ENCODE data around the gene MDFIC. TPM values are rescaled to one million over a fixed set of nuclear protein-coding genes. Genes with fewer than 3 reads are reported as not detected.

Gene MDFIC
- total RNA-seq, 1 donor from 2014 or later = 25.2 TPM

DNA sequence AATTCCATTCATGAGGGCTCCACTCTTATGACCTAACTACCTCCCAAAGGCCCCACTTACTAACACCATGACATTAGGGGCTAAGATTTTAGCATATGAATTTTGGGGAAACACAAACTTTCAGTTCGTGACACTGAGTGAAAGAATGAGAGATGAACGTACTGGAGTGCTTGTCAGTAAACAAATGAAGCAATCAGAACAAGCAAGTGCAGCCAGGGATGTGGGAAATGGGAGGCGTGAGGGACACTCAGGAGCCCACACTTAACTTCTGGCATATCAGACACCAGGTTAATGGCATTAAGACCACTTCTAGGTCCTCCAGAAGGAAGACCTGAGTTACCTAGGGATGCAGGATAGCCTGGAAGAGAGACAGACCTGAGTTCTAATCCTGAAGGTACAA lies 2.3 kb upstream of the MDFIC start:
- Mint-ChIP-seq H3K4me1 (peaks cover 24% of the 10 kb centered on the region), H3K36me3 (no peaks in the 10 kb centered on the region), H3K27me3 (ENCODE audit: low read depth) (no peaks in the 10 kb centered on the region), H3K4me3 (no peak overlapping the region), H3K27ac (no peak overlapping the region), H3K9me3 (no peaks in the 10 kb centered on the region)
- DNase-seq (ENCODE audit: low spot score in 2 of 2, unreplicated experiment in 2 of 2) = no peak
- TF ChIP-seq, protein P1, sequence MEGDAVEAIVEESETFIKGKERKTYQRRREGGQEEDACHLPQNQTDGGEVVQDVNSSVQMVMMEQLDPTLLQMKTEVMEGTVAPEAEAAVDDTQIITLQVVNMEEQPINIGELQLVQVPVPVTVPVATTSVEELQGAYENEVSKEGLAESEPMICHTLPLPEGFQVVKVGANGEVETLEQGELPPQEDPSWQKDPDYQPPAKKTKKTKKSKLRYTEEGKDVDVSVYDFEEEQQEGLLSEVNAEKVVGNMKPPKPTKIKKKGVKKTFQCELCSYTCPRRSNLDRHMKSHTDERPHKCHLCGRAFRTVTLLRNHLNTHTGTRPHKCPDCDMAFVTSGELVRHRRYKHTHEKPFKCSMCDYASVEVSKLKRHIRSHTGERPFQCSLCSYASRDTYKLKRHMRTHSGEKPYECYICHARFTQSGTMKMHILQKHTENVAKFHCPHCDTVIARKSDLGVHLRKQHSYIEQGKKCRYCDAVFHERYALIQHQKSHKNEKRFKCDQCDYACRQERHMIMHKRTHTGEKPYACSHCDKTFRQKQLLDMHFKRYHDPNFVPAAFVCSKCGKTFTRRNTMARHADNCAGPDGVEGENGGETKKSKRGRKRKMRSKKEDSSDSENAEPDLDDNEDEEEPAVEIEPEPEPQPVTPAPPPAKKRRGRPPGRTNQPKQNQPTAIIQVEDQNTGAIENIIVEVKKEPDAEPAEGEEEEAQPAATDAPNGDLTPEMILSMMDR (IDR thresholded peaks at IDR 0.05; ENCODE audit: unreplicated experiment) = no peak

DNA sequence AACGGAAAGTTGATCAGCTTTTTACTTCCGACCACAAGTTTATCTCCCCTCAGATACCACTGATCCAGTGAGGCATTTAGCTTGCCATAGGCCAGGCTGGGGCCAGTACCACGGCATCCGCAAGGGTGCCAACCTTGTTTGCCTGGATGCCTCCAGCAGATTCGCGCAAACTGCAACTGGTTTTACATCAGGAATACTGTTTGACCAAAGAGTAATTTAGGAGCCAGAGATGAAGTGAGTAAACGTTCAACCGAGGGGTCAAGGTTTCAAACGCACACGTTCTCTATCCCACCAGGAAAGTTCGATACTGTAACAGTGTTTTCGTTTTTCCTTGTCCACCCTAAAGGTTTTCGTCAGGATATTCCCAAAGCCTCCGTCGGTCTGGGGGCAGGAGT lies 266 bp upstream of the MDFIC start:
- Mint-ChIP-seq H3K4me1 (peaks cover 25% of the 10 kb centered on the region), H3K36me3 (peaks cover 3% of the 10 kb centered on the region), H3K27me3 (ENCODE audit: low read depth) (no peaks in the 10 kb centered on the region), H3K4me3 (peak overlapping the region; percentile 90), H3K9me3 (no peaks in the 10 kb centered on the region), H3K27ac (peak overlapping the region; percentile 71)
- TF ChIP-seq, protein P1 (IDR thresholded peaks at IDR 0.05; ENCODE audit: unreplicated experiment) = no peak
- DNase-seq (ENCODE audit: low spot score in 2 of 2, unreplicated experiment in 2 of 2) = no peak

DNA sequence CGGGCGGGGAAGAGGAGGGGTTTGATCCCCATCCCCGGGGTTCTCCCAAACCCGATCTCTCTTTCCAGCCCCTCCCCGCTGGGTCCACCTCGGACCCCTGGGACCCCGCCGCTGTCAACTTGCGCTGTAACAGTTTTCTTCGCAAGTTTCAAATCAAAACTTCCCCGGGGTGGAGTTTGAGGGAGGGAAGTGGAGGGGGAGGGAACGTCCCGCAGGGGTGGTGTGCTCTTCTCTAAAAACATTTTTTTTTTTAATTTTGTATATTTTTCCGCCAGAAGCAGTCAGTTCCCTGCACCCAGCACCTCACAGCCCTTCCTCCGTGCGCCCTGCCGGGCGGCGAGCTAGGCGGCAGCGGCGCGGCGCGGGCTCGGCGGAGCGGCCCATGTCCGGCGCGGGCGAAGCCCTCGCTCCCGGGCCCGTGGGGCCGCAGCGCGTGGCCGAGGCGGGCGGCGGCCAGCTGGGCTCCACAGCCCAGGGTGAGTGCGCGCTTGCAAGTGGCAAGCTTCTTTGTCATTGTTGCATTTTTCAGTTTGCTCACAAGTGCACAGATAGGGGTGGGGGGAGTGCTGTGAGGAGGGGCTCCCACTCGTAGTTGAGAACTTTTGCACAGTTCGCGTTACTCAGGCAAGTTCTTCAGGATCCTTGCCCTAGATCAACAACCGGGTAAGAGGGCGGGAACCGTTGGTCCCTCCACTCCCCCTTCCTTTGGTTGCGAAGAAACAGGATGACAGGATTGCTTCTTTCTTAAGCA lies 933 bp downstream of the MDFIC start:
- DNase-seq (ENCODE audit: low spot score in 2 of 2, unreplicated experiment in 2 of 2) = peak; percentile 25 to 50
- H3K36me3 Mint-ChIP-seq = peaks cover 3% of the 10 kb centered on the region
- TF ChIP-seq, protein P1 (IDR thresholded peaks at IDR 0.05; ENCODE audit: unreplicated experiment) = no peak
- peak overlapping the region; percentile 90 for H3K4me3 Mint-ChIP-seq
- no peaks in the 10 kb centered on the region for H3K9me3 Mint-ChIP-seq
- H3K4me1 Mint-ChIP-seq = peaks cover 19% of the 10 kb centered on the region
- H3K27me3 Mint-ChIP-seq (ENCODE audit: low read depth) = no peaks in the 10 kb centered on the region
- peak overlapping the region; percentile 92 for H3K27ac Mint-ChIP-seq

DNA sequence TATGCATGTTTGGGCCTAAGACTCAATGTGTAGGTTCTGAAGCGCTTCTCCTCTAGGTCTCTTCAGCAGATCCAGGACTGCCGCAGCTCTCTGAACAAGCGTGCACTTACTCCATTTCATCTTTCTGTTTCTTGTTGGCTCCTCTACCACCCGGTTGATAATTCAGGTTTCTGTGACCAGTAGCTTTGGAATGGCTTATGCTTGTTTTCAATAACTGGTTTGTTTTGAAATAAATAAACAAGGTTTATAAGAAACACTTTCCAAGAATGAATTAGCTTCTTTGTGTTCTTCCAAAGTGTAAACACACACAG lies 1.5 kb downstream of the MDFIC start:
- DNase-seq (ENCODE audit: low spot score in 2 of 2, unreplicated experiment in 2 of 2) = no peak
- Mint-ChIP-seq H3K27me3 (ENCODE audit: low read depth) (no peaks in the 10 kb centered on the region), H3K4me1 (peaks cover 19% of the 10 kb centered on the region), H3K27ac (peak overlapping the region; percentile 89), H3K36me3 (peaks cover 3% of the 10 kb centered on the region), H3K4me3 (peak overlapping the region; percentile 90), H3K9me3 (no peaks in the 10 kb centered on the region)
- TF ChIP-seq, protein P1 (IDR thresholded peaks at IDR 0.05; ENCODE audit: unreplicated experiment) = no peak

DNA sequence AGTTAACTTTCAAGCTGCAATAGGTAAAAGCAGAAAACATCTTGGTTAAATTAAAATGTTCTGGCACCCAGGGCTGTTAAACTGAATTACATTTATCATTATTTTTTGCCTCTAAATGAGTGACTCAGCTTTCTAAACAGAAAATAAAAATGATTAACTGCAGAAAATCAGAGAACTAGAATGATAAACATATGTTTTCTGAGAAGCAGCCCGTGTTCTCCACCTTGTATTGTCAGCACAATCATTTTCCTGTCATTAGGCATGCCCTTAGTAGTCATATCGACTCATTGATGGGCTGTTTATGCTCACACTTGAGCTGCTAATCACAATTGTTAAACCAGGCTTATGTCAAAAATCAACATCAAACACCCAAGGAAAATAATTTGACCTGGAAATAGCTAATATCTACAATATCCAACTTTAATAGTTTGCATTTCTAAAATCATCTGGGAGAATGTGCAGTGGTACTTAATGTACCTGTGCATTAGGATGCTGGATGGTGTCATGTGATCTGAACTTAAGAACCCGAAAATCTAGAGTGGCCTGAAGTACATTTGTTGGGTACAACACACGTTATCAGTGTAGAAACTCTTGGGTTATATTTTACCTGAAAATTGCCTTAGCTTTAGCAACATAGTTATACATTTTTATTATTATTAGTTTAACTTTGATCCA lies 2.3 kb downstream of the MDFIC start:
- peak overlapping the region; percentile 89 for H3K27ac Mint-ChIP-seq
- no peak for DNase-seq (ENCODE audit: low spot score in 2 of 2, unreplicated experiment in 2 of 2)
- TF ChIP-seq, protein P1 (IDR thresholded peaks at IDR 0.05; ENCODE audit: unreplicated experiment) = no peak

More for the DNA sequence above, 2.3 kb downstream of the MDFIC start:
- Mint-ChIP-seq H3K27me3 (ENCODE audit: low read depth) (no peaks in the 10 kb centered on the region), H3K4me3 (peak overlapping the region; percentile 90), H3K36me3 (peaks cover 3% of the 10 kb centered on the region), H3K9me3 (no peaks in the 10 kb centered on the region), H3K4me1 (peaks cover 19% of the 10 kb centered on the region)
